GM12878 (cell line): ENCODE data around the gene INTS13. TPM values are rescaled to one million over a fixed set of nuclear protein-coding genes. Genes with fewer than 3 reads are reported as not detected.
A peak's percentile ranks its signal among the peaks of the same experiment; 100 is the strongest.

Source experiments
- ATAC-seq: fragments of 200-7000 bp; cut with Tn5 transposase; 3 replicates; pipeline ENCODE4 v1.9.1; 2020; ENCODE audit warnings: mild to moderate bottlenecking, moderate library complexity
- BruUV-seq: library from RNA; stranded (reverse); fragments of 400-500 nt; replicated peaks from 2 replicates; lab custom pipeline; 2021; lab: Mats Ljungman, UMichigan
- CTCF ChIA-PET: fragments of 300-600 bp; sonication (Branson Sonifier 250); formaldehyde crosslinking; extraction: SDS; loops from one replicate; lab custom pipeline; 2021; ENCODE audit warnings: inconsistent platforms; lab: Yijun Ruan, JAX
- POLR2A ChIA-PET: fragments of 350-600 bp; formaldehyde crosslinking; extraction: SDS; loops from one replicate; lab custom pipeline; 2021; ENCODE audit warnings: inconsistent platforms; lab: Charles Lee
- RAD21 ChIA-PET: fragments of 300-600 bp; sonication (Branson Sonifier 250); formaldehyde crosslinking; loops from one replicate; lab custom pipeline; 2023; ENCODE audit warnings: antibody characterized with exemption; ENCODE audit not compliant: unreplicated experiment; lab: Charles Lee
- SMC1A ChIA-PET: fragments of 300-600 bp; sonication (Branson Sonifier 250); formaldehyde crosslinking; loops from one replicate; lab custom pipeline; 2023; ENCODE audit not compliant: unreplicated experiment, uncharacterized antibody; lab: Charles Lee
- DNase-seq: peaks from one replicate; pipeline ENCODE4 v3.0.0-alpha.2; 2011; ENCODE audit warnings: low read depth, low spot score
- FAIRE-seq: peaks from 3 replicates; lab custom pipeline; 2011; peaks lifted over from hg19 to GRCh38; lab: Jason Lieb, UNC
- H2AFZ ChIP-seq: 2 replicates; pipeline ENCODE4 v1.6.0; 2011; ENCODE audit warnings: low read depth, low read length, control low read depth; ENCODE audit not compliant: control insufficient read depth
- H3K27ac ChIP-seq: 2 replicates; pipeline ENCODE4 v1.5.1; 2011; ENCODE audit warnings: control low read depth; ENCODE audit not compliant: control insufficient read depth, insufficient read depth
- H3K27me3 ChIP-seq, 2 experiments: replicated peaks in 1 of 2; 2 replicates each; pipeline versions ENCODE4 v1.6.0 to v1.6.1; 2011; ENCODE audit warnings: low read length in 1 of 2; ENCODE audit not compliant: control insufficient read depth in 2 of 2, insufficient read depth in 2 of 2
- H3K36me3 ChIP-seq, 2 experiments: 2 replicates each; pipeline ENCODE4 v1.5.1; 2011; ENCODE audit warnings: low read length in 1 of 2; ENCODE audit not compliant: control insufficient read depth in 2 of 2, insufficient read depth in 2 of 2
- H3K4me1 ChIP-seq: 2 replicates; pipeline ENCODE4 v1.6.1; 2011; ENCODE audit warnings: mild to moderate bottlenecking, low read length, moderate library complexity, mixed read lengths; ENCODE audit not compliant: control insufficient read depth, insufficient read depth
- H3K4me2 ChIP-seq: 2 replicates; pipeline ENCODE4 v1.6.0; 2011; ENCODE audit warnings: control low read depth; ENCODE audit not compliant: control insufficient read depth, insufficient read depth
- H3K4me3 ChIP-seq: fragments of 200-600 bp; sonication (generic); 2 replicates; pipeline ENCODE4 v1.5.1; 2016
- H3K79me2 ChIP-seq: 2 replicates; pipeline ENCODE4 v1.6.0; 2011; ENCODE audit warnings: low read length; ENCODE audit not compliant: control insufficient read depth, insufficient read depth
- H3K9ac ChIP-seq: 2 replicates; pipeline ENCODE4 v1.8.0; 2011; ENCODE audit warnings: low read length, control low read depth, mixed read lengths; ENCODE audit not compliant: control insufficient read depth, insufficient read depth
- H3K9me3 ChIP-seq: replicated peaks from 3 replicates; pipeline ENCODE4 v1.5.1; 2011; ENCODE audit warnings: mild to moderate bottlenecking, low read length; ENCODE audit not compliant: control insufficient read depth, insufficient read depth
- H4K20me1 ChIP-seq: 2 replicates; pipeline ENCODE4 v1.6.0; 2011; ENCODE audit not compliant: control insufficient read depth, insufficient read depth
- BCLAF1 ChIP-seq: fragments of 450-650 bp; IDR thresholded peaks from 2 replicates; pipeline ENCODE4 v1.6.1; 2017; ENCODE audit warnings: antibody characterized with exemption, mild to moderate bottlenecking, moderate library complexity
- CREB1 ChIP-seq: IDR thresholded peaks from 2 replicates; pipeline ENCODE4 v1.6.1; 2012; ENCODE audit warnings: low read depth, mild to moderate bottlenecking, inconsistent platforms
- ESRRA ChIP-seq: IDR thresholded peaks from 2 replicates; pipeline ENCODE4 v1.6.1; 2012; ENCODE audit warnings: mild to moderate bottlenecking, low read length, improper control_type of control experiment
- HDAC6 ChIP-seq: fragments of 200-600 bp; sonication (generic); IDR thresholded peaks from one replicate; pipeline ENCODE4 v1.8.0; 2017; ENCODE audit warnings: antibody characterized with exemption; ENCODE audit not compliant: unreplicated experiment
- MYC ChIP-seq: IDR thresholded peaks from 2 replicates; pipeline ENCODE4 v1.6.1; 2011; ENCODE audit warnings: mild to moderate bottlenecking, low read length, moderate library complexity, inconsistent platforms; ENCODE audit not compliant: insufficient read depth, insufficient replicate concordance, insufficient read length, severe bottlenecking
- POLR2AphosphoS5 ChIP-seq: IDR thresholded peaks from 2 replicates; pipeline ENCODE4 v1.6.1; 2011; ENCODE audit warnings: mild to moderate bottlenecking, low read length, inconsistent platforms
- RELB ChIP-seq: fragments of 450-650 bp; IDR thresholded peaks from 2 replicates; pipeline ENCODE4 v1.6.1; 2017; ENCODE audit warnings: low read depth, mild to moderate bottlenecking, moderate library complexity
- SREBF1 ChIP-seq: IDR thresholded peaks from 2 replicates; pipeline ENCODE4 v1.6.1; 2012; ENCODE audit warnings: mild to moderate bottlenecking, low read length
- WGBS: methylation state at CpG from one replicate; pipeline ENCODE4 v1.1.6; 2016; ENCODE audit warnings: low lambda C conversion rate; ENCODE audit not compliant: insufficient replicate concordance, insufficient coverage; ENCODE audit errors: missing lambda C conversion rate; 5-methylcytosine and 5-hydroxymethylcytosine counted together
- in situ Hi-C: fragments of 300-500 bp; cut with MboI; formaldehyde crosslinking; loops from 9 replicates; pipeline ENCODE4 v1.14.3; 2018; ENCODE audit warnings: mixed read lengths
- intact Hi-C: fragments of 100-400 bp; cut with micrococcal nuclease; formaldehyde crosslinking; loops from one replicate; pipeline ENCODE4 v1.14.2; 2022; ENCODE audit not compliant: unreplicated experiment
- polyA plus RNA-seq, 11 experiments: library from polyadenylated mRNA; depleted of rRNA in 4 of 11; unstranded in 6 of 11; stranded (reverse) in 5 of 11; fragments of >200 nt; fragmentation: Nextera tagmentation in 4 of 11; fragmentation: Illumina TruSeq in 1 of 11; extraction: Ambion mirVana in 4 of 11; extraction: Trizol in 1 of 11; gene quantifications; 1 replicate in 1 of 11; 2 replicates in 10 of 11; pipeline versions ENCODE4 v1.2.1 to v1.2.3, GENCODE V29; 2011 to 2016; ENCODE audit warnings: inconsistent platforms in 2 of 11, missing spikeins in 2 of 11, low read depth in 1 of 11
- total RNA-seq, 4 experiments: library from RNA; depleted of rRNA in 3 of 4; stranded (reverse); fragments of >200 nt in 3 of 4; fragmentation: Illumina TruSeq in 1 of 4; extraction: Trizol in 1 of 4; gene quantifications; 2 replicates each; pipeline versions ENCODE4 v1.2.1 to v1.2.3, GENCODE V29; 2013 to 2021

INTS13 gene
- total and polyA plus RNA-seq, 10 of the 15 experiments (the other 5 are each of a cell fraction or from before 2014, with no cell fraction given), result 33.4 to 72.0 (median 59.9) TPM

GRCh38 chr12:26937443-26937862 is 328 bp downstream of the INTS13 start:
- no peaks in the 10 kb centered on the region for H3K27me3 ChIP-seq
- ATAC-seq (peak; percentile 8), FAIRE-seq (no peak), DNase-seq (no peak)
- H3K9me3 ChIP-seq, result no peaks in the 10 kb centered on the region
- WGBS, result under 1% methylated on average over 10 of the region's 10 CpGs
- POLR2A ChIA-PET, result interaction anchor here (1.2 kb wide), 1 partner anchor 76 kb away, joined by 3 read pairs; no protein-coding TSS in a partner anchor
- H4K20me1 ChIP-seq, result no peaks in the 10 kb centered on the region
- RAD21 ChIA-PET, result interaction anchor here (1.2 to 1.8 kb wide), 2 partner anchors 34 to 52 kb away, joined by 3 to 8 read pairs; no protein-coding TSS in a partner anchor
- peak overlapping the region; percentile 94 for H3K27ac ChIP-seq
- H3K4me1 ChIP-seq, result no peaks in the 10 kb centered on the region
- H2AFZ ChIP-seq, result peak overlapping the region; percentile 81
- in situ Hi-C loops, result no loop called here
- BruUV-seq, result no TSS peak
- H3K79me2 ChIP-seq, result peaks cover 94% of the 10 kb centered on the region
- intact Hi-C loops, result loop anchor here (10.0 kb wide), 2 partner anchors 207 to 307 kb away; partner anchors contain the start of gene STK38L
- H3K4me3 ChIP-seq, result peak overlapping the region; percentile 99
- CTCF ChIA-PET, result interaction anchor here (0.9 kb wide), 1 partner anchor 52 kb away, joined by 3 read pairs; no protein-coding TSS in a partner anchor
- SMC1A ChIA-PET, result interaction anchor here (0.6 to 1.2 kb wide), 3 partner anchors 34 to 65 kb away, joined by 3 to 6 read pairs (median 3); no protein-coding TSS in a partner anchor
- peak overlapping the region; percentile 89 for H3K4me2 ChIP-seq
- no peak for TF ChIP-seq RELB
- no peak for TF ChIP-seq POLR2AphosphoS5
- TF ChIP-seq BCLAF1, result no peak
- TF ChIP-seq ESRRA, result no peak
- TF ChIP-seq SREBF1, result no peak
- no peak for TF ChIP-seq CREB1
- no peak for TF ChIP-seq HDAC6
- TF ChIP-seq MYC, result peak; percentile 69
- H3K36me3 ChIP-seq, result 0 out of 4 replicates have a peak, but pooled peaks cover 0 to 3% of the 10 kb centered on the region in 2 experiments
- peak overlapping the region; percentile 86 for H3K9ac ChIP-seq
